Stimulated activated CD4-positive, alpha-beta T cell treated with anti-CD3 and anti-CD28 coated beads, Interleukin-1b, Interleukin-23, amount 100 ng/mL, for 48 hours (primary cell): ENCODE data around the gene FOXD4L1.
"Not testable (repeated sequence)": the region's sequence is repeated elsewhere in the genome, so short reads cannot be mapped to it uniquely, and the experiment has no call there.

Experiments used
- DNase-seq: peaks from one replicate; pipeline ENCODE4 v3.0.0-alpha.2; 2020

FOXD4L1 gene

DNA sequence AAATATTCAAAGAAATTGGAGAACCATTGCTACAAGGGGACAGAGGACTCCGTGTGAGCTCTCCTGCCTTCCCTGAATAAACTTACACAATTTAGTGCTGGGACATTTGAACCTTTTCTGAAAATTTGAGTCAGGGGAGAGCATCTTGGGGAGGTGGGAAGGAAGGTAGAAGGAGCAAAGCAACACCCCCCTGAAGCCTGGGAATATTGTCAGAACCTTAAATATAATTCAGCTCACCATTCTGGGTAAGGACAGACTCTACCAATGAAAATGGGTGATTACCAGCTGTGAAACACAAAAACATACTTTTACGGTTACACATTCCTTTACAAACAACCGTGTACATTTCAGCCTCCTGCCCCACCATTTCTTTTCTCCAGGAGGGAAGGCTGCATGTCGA lies at the start of gene FOXD4L1:
Gene FOXD4L1, plus strand, starts transcription at position 301 of the 400 bp plus-strand sequence. CDS start 592 bp downstream, outside the sequence.
- not testable (repeated sequence) for DNase-seq

DNA sequence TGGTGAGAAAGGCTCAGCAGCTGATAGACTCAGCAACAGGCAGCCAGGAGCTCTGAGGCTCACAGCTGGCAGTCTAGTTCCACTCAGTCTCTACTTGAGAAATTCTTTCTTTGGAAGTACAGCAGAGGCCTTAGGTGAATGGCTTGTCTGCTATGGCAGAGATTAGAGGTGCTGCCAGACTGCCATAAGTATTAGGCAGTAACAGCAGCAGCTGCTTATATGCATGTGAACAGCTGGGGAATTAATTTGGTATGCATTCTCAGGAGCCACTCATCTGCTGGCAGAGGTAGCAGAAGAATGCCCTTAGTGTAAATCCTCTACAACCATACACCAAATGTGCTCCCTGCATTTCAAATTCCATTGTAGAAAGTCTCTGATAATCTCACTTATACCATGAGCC lies 32.7 kb upstream of the FOXD4L1 start:
- not testable (repeated sequence) for DNase-seq

DNA sequence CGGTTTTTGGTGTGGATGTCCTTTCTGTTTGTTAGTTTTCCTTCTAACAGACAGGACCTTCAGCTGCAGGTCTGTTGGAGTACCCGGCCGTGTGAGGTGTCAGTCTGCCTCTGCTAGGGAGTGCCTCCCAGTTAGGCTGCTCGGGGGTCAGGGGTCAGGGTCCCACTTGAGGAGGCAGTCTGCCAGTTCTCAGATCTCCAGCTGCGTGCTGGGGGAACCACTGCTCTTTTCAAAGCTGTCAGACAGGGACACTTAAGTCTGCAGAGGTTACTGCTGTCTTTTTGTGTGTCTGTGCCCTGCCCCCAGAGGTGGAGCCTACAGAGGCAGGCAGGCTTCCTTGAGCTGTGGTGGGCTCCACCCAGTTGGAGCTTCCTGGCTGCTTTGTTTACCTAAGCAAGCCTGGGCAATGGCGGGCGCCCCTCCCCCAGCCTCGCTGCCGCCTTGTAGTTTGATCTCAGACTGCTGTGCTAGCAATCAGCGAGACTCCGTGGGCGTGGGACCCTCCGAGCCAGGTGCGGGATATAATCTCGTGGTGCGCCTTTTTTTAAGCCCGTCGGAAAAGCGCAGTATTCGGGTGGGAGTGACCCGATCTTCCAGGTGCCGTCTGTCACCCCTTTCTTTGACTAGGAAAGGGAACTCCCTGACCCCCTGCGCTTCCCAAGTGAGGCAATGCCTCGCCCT lies 21.6 kb upstream of the FOXD4L1 start:
- DNase-seq: not testable (repeated sequence)

DNA sequence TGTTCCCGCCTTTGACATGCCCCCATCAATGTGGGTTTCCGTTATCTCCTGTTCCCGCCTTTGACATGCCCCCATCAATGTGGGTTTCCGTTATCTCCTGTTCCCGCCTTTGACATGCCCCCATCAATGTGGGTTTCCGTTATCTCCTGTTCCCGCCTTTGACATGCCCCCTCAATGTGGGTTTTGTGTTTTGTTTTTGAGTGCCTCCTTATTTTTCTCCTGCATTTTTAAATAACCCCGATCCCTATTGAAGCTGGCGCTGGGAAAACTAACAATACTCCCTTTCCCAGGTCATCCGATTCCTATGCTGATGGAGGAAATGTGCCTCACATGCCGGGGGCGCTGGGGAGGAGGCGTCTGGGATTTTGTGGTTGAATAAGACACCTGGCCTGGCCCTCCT lies 1.9 kb upstream of the FOXD4L1 start:
- DNase-seq: not testable (repeated sequence)

DNA sequence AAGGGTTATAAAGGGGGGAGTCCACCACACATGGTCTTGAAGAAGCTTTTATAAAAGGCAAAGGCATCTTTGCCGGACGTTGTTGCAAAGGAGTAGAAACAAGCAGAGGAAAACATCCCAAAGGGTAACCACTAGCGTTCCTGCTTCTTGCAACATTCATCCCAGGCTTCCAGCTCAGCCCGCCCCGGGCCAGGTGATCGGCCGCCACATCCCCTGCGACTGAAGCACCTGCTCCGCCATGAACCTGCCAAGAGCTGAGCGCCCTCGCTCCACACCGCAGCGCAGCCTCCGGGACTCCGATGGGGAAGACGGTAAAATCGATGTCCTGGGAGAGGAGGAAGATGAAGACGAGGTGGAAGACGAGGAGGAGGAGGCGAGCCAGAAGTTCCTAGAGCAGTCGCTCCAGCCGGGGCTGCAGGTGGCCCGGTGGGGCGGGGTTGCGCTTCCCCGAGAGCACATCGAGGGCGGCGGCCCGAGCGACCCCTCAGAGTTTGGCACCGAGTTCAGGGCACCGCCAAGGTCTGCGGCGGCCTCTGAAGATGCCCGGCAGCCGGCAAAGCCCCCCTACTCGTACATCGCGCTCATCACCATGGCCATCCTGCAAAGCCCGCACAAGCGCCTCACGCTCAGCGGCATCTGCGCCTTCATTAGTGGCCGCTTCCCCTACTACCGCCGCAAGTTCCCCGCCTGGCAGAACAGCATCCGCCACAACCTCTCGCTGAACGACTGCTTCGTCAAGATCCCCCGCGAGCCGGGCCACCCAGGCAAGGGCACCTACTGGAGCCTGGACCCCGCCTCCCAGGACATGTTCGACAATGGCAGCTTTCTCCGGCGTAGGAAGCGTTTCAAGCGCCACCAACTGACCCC lies 787 bp downstream of the FOXD4L1 start:
- not testable (repeated sequence) for DNase-seq

DNA sequence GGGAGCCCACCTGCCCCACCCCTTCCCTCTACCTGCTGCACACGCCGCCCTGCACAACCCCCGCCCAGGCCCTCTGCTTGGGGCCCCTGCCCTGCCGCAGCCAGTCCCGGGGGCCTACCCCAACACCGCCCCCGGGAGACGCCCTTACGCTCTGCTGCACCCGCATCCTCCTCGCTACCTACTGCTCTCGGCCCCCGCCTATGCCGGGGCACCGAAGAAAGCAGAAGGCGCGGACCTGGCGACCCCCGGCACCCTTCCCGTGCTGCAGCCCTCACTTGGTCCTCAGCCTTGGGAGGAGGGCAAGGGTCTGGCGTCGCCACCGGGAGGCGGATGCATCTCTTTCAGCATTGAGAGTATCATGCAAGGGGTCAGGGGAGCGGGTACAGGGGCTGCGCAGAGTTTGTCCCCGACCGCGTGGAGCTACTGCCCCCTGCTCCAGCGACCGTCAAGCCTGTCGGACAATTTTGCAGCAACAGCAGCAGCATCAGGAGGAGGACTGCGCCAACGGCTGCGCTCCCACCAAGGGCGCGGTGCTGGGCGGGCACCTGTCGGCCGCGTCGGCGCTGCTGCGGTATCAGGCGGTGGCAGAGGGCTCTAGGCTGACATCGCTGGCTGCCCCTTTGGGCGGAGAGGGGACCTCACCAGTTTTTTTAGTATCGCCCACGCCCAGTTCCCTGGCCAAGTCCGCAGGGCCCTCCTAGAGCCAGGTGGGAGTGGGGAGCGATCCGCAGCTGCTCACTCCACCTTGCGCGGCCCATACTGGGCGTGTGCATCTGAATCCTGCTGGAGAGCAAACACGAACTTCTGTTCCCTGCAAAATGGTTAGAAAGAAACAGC lies 1.6 kb downstream of the FOXD4L1 start:
- not testable (repeated sequence) for DNase-seq

DNA sequence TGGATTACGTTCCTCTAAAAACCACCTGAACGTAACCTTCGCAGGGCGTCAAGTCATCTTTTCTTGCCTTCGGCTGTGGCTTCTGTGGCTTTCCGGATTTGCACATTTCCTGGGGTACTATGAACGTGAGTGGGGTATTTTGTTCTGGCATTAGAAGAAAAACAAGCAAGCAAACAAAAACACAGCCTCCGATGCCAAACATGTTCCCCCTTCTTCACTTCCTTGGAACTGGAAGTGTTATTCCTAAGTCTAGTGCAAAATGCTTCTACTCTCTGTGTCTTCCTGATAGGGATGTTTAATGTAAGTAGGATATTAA lies 2.2 kb downstream of the FOXD4L1 start:
- DNase-seq: not testable (repeated sequence)

DNA sequence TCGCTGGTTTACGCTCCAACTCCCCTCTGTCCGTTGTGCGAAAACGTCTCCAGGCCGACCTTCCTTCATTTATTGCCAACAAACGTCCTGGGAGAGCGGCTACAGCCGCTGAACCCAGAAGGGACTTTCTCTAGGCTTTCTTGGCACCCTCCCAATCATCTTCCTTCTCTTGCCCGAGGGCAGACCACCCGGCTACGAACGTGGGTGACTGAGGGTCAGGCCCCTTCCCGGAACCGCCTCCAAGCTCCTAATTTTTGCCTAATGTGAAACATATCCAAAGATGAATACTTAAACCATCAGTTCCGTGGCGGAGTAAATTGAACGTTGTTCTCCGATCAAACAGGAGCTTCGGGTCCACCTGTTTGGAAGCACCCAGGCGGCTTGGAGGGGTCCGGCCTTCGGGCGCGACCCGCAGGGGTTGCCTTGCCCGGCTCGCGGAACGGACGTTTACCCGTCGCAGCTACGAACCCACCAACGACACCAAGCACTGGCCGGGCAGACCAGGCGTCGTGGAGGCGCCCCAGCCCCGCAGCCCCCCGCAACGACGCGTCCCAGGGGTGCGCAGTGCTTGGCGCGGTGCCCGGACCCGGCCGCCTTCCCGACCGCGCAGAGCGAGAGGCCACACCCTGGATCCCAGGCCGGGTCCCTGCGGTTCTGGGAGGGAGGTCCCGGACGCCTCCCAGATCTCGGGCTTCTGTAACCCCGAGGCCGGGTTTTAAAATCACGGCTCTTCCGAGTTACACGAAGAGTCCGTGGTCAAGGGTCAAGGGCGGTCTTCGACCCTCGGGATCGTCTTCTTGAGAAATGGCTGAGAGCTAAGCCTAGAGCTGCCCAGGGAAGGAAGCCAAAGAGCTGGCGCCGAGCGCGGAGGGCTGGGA lies 4.0 kb downstream of the FOXD4L1 start:
- DNase-seq: not testable (repeated sequence)

DNA sequence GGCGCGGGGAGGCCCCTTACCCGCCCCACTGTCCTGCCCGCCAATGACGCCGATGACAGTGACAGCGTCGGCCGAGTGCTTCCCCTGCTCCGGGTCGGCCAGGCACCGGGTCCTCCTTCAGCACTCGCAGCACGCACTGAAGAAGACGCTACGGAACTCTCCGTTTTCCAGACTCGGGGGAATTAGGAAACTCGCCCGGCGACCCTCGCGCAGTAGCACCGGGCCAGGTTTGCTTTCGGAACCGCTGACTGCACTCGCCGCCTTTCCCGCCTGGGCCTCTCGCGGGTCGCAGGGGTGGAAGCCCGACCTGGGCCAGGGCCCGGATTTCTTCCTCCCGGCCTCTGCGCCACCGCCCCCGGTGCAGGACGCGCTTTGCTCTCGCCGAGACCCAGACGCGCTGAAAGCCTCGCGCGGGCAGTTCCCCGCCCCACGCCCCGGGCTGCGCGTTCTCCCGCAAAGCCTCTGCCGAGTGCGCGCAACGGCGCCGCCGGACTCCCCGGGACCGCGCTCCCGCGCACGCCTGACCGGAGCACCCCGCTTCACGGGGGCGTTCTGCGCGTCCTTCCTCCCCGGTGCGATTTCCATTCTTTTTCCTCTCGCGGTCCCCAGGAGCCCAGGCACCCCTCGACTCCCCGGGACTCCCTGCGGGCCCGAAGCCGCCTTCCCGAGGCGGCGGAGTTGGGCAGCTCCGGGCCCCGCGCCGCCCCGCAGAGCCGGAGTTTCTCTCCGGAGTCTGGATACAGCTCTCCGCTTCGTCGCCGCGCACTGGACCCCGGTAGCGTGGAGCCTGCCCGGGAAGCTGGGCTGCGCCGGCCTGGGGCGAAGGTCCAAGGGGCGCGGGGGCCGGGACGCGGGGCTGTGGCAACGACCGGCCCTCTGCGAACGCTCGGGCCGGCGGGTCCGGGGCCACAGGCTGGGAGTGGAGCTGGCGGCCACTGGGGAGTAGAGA lies 4.9 kb downstream of the FOXD4L1 start:
- DNase-seq: peak; percentile 35

DNA sequence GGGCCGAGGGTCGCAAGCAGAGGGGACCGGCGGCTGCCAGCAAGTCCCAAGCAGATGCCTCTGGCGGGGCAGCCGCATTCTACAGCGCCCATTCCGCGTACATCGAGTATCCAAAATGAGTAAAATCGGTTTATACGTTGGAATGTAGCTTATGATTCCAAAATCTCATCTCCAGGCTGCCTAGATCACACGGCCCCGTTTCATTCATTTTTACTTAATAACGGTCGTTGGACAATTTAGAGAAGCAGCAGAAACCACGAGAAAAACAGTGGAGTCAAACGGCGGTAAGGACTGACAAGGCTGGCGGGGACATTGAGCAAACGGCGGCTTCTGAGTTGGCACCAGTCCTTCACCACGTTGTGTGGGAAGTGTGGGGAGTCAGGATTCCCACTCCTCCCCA lies 5.6 kb downstream of the FOXD4L1 start:
- DNase-seq: not testable (repeated sequence)

DNA sequence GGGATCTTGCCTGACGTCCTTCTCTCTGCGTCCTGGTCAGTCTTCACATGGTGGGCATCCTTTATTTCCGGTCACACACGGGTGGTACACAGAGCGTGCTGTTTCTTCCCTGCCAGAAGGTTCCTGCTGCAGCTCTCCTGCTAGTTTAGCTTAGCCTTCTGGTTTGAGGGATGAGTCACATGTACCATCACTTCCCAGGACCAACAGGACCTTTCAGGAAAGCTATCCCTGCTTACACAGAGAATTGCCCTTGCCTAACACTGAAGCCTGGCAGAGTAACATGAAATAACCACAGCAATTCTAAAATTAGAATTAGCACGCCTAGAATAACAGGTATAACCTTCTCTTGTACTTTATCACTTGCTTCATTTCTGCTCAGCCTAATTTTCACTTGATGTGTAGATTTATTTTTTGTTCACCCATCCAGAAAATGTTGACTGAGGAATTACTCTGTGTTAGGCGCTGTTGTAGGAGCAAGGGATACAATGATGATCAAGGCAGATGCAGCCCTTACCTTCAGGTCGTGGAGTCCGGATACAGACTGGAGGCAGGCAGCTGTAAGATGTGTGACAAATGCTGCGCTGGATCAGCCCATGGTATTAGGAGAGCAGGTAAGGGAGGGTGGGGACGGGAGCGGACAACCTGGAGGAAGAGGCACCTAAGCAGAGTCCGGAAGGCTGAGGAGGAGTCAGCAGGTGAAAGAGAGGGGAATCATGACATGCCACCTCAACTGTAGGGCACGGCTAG lies 9.1 kb downstream of the FOXD4L1 start:
- not testable (repeated sequence) for DNase-seq

DNA sequence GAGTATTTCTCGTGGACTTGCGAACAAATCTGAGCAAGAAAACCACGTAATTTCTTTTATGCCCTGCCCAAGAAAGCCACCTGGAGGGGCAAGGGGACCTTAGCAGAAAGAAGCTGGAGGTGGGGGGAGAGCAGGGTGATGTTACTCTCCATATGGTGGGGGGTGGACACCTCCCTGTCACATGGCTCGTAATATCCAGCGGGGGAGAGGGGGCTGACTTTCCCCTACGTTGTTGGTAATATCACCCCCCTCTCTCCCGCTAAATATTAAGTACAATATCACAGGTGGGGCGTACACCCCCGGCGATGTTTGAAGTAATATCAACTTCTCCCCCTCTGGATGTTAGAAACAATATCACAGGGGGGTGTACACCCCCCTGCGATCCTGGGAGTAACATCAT lies 9.7 kb downstream of the FOXD4L1 start:
- not testable (repeated sequence) for DNase-seq

DNA sequence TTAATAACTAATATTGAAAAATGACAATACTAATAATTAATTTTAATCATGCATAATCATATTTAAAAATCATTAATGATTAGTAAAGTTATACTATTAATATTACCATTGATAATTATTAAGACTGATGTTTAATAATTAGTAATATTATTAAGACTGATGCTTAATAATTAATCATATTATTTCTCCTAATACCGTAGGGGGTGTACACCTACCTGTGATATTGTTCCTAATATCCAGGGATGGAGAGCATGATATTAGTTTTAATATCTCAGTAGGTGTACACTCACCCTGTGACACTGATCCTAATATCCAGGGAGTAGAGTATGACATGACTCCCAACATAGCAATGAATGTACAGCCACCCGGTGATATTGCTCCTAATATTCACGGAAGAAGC lies 12.4 kb downstream of the FOXD4L1 start:
- DNase-seq: not testable (repeated sequence)

DNA sequence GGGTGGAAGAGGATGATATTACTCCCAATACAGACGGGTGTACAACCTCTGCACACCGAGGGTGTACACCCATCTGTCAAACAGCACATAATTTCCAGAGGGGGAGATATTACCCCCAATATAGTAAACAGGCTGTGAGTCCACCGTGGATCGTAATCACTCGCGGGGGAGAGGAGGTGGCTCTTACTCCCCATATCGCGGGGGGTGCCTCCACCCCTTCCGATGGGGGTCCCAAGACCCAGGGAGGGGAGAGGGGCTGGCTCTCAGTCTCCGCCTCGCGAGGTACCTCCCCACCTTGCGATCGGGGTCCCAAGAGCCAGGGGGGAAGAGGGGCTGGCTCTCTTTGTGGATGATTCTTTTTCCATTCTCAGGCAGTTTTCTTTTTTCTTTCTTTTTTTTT lies 13.4 kb downstream of the FOXD4L1 start:
- not testable (repeated sequence) for DNase-seq

DNA sequence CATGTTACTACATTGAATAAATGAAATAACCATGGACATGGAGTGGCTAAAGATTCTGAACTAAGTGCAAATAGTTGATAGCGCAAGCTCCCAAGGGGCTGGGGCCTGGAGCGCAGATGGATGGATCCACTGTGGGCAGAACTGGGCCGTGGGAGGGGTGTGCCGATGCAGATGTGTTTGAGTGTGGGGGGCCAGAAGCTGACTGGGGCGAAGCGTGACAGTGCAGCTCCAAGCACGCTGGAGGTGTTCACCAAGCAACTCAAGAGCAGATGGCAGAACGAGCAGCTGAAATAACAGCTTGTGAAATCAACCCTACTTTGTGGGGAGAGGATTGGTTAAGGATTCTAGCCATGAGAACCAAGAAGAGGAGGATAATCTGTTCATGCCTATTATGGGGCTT lies 17.0 kb downstream of the FOXD4L1 start:
- DNase-seq: not testable (repeated sequence)

DNA sequence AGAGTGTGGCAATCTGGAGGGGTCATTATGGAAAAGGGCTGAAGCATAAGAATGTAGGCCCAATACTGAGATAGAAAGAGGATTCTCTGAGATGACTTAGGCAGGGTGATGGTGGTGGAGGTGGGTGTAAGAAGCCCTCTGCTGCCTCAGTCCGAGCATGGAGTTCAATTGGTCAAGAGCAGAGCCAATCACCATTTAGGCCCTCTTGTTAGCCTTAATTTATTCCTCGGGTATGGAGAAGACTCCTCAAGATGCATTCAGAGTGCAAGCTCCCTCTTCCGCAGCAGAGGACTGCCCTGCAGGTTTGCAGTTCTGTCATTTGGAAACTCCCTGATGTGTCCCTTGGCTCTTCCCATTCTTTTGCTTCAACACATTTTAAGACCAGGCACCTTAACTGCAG lies 17.5 kb downstream of the FOXD4L1 start:
- not testable (repeated sequence) for DNase-seq

DNA sequence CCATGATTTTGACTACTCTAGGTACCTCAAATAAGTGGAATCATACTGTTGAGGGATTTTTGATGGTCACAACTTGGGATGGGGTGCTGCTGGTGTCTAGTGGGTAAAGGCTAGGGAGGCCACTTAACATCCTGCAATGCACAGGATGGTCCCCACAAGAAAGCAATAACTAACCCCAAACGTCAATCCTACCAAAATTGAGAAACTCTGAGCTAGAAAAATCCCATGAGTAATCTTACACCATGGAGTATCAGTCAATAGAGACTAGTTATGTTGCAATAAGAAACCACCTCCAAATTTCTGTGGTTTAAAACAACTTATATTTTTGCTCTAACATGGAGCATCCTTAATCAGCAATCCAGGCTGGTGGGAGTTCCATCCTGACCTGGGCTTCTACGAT lies 18.6 kb downstream of the FOXD4L1 start:
- not testable (repeated sequence) for DNase-seq

DNA sequence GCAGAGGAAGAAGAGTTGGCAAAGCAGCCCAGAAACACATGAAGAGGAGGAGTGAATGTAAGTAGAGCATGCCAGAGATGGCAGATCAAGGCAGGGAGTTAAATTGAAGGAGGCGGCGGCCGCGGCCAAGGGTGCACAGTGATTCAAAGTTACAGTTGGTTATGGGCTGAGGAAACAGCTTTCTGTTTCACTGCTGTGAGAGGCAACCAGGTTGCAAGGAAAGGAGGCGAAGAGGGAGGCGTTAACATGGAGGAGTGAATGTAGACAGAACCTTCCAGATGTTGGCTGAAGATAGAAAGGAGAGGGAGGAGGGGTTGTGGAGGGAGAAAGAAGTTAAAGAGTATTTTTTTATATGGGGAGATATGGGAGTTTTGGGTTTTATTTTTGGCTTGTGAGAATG lies 22.4 kb downstream of the FOXD4L1 start:
- DNase-seq: not testable (repeated sequence)

DNA sequence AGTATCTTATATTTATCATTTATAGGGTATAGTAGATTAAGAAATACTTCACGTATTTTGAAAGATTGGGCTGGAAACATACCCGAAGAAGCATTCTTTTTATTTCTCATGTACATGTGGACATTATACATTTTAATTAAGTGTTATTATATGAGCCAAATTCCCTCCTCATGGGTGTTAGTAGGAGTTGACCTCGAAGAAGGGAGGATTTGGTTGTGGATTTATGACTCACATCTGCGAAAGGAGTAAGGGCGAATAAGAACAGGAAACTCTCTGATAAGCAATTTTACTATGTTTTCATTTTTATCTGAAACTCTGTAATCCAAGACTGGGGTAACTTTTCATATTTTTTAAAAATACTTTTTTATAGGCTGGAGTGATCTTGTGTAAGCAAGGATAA lies 23.0 kb downstream of the FOXD4L1 start:
- not testable (repeated sequence) for DNase-seq

DNA sequence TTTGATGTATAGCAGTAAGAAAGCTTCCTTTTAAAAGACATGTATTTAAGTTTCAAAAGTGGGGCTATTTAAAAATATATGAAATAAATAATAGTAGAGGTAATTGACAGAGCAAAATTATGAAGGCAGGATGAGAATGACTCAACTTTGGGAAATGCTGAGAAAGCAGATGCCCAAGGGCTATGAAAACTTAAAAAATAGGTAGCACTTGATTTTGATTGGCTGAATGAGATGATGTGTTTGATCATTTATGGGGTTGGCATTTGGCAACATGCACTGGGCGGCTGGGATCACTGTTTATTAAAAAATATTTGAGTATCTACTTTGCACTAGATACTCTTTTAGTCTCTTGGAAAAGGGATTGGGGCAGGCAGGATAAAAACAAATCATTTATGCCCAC lies 26.5 kb downstream of the FOXD4L1 start:
- not testable (repeated sequence) for DNase-seq
